SJCRH30 (cell line): ENCODE measurements around the gene ASS1. TPM values are rescaled to one million over a fixed set of nuclear protein-coding genes. Genes with fewer than 3 reads are reported as not detected.

Source experiments
- DNase-seq, 2 experiments: peaks; one replicate each; pipeline ENCODE4 v3.0.0-alpha.2; 2015 to 2020
- H3K27ac ChIP-seq: fragments of 250-450 bp; sonication (Bioruptor Pico); 2 replicates; pipeline ENCODE4 v1.5.1; 2020; ENCODE audit warnings: mild to moderate bottlenecking, moderate library complexity
- H3K27me3 ChIP-seq: fragments of 250-450 bp; sonication (Bioruptor Pico); 2 replicates; pipeline ENCODE4 v1.5.1; 2020; ENCODE audit warnings: mild to moderate bottlenecking, moderate library complexity
- H3K36me3 ChIP-seq: fragments of 250-450 bp; sonication (Bioruptor Pico); 2 replicates; pipeline ENCODE4 v1.5.1; 2020; ENCODE audit warnings: mild to moderate bottlenecking, moderate library complexity
- H3K4me1 ChIP-seq: fragments of 250-450 bp; sonication (Bioruptor Pico); 2 replicates; pipeline ENCODE4 v1.5.1; 2020; ENCODE audit warnings: mild to moderate bottlenecking, moderate library complexity
- H3K4me3 ChIP-seq: fragments of 250-450 bp; sonication (Bioruptor Pico); 2 replicates; pipeline ENCODE4 v1.5.1; 2020; ENCODE audit warnings: mild to moderate bottlenecking, moderate library complexity
- H3K9me3 ChIP-seq: fragments of 250-450 bp; sonication (Bioruptor Pico); replicated peaks from 2 replicates; pipeline ENCODE4 v1.5.1; 2020; ENCODE audit warnings: mild to moderate bottlenecking, moderate library complexity
- total RNA-seq: library from RNA; depleted of rRNA; stranded (reverse); fragments of >200 nt; shearing (Covaris generic); gene quantifications from 2 replicates; pipeline ENCODE4 v1.2.3, GENCODE V29; 2014

ASS1 gene
- total RNA-seq, 1 experiment from 2014 or later: 1,949 TPM

- Histone ChIP-seq H3K4me3 (peak overlapping the region; percentile 61), H3K27ac (peak overlapping the region; percentile 99), H3K9me3 (no peaks in the 10 kb centered on the region), H3K27me3 (no peaks in the 10 kb centered on the region), H3K4me1 (peaks cover 73% of the 10 kb centered on the region), H3K36me3 (peaks cover 13% of the 10 kb centered on the region)
- peak; percentile 95 to 97 for DNase-seq
Measured at GRCh38 chr9:130476151-130476730, 31.5 kb downstream of the ASS1 start.

- Histone ChIP-seq H3K4me1 (peaks cover 74% of the 10 kb centered on the region), H3K36me3 (peaks cover 26% of the 10 kb centered on the region), H3K27me3 (no peaks in the 10 kb centered on the region), H3K9me3 (no peaks in the 10 kb centered on the region), H3K4me3 (peak overlapping the region; percentile 61), H3K27ac (peak overlapping the region; percentile 99)
- DNase-seq: no peak
Measured at GRCh38 chr9:130477564-130477963, 32.8 kb downstream of the ASS1 start.

DNA sequence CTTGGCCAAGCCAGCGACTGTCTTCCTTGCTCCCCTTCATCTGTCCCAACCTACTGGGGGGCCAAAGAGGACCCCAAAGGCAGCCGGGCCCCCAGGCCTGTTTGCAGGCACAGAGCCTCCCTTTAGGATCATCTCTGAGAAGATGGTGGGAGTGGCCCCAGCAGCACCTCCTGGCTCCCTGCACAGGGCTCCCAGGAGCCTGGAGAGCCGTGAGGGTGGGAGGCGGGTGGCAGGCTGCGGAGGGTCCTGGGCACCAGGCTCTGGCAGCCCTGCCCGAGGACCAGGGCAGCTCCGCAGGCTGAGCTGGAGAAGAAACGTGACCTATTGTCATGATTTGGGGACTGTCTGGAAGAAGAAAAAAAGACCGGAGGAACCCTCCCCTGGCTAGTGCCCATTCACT is 33.4 kb downstream of the ASS1 start:
- Histone ChIP-seq H3K9me3 (no peaks in the 10 kb centered on the region), H3K36me3 (peaks cover 31% of the 10 kb centered on the region), H3K4me1 (peaks cover 73% of the 10 kb centered on the region), H3K4me3 (peak overlapping the region; percentile 61), H3K27ac (peak overlapping the region; percentile 99), H3K27me3 (no peaks in the 10 kb centered on the region)
- DNase-seq: peak; percentile 53 to 68

GRCh38 chr9:130478736-130479575 is 34.2 kb downstream of the ASS1 start:
- no peaks in the 10 kb centered on the region for H3K27me3 ChIP-seq
- H3K9me3 ChIP-seq: no peaks in the 10 kb centered on the region
- peaks cover 36% of the 10 kb centered on the region for H3K36me3 ChIP-seq
- H3K4me3 ChIP-seq: peak overlapping the region; percentile 61
- H3K27ac ChIP-seq: peak overlapping the region; percentile 99
- H3K4me1 ChIP-seq: peaks cover 67% of the 10 kb centered on the region
- peak; percentile 98 to 99 for DNase-seq

- H3K4me1 ChIP-seq: peaks cover 62% of the 10 kb centered on the region
- no peak for DNase-seq
- peak overlapping the region; percentile 61 for H3K4me3 ChIP-seq
- H3K27ac ChIP-seq: peak overlapping the region; percentile 99
- no peaks in the 10 kb centered on the region for H3K27me3 ChIP-seq
- H3K36me3 ChIP-seq: peaks cover 42% of the 10 kb centered on the region
- no peaks in the 10 kb centered on the region for H3K9me3 ChIP-seq
Measured at GRCh38 chr9:130479587-130479986, 34.8 kb downstream of the ASS1 start.

- Histone ChIP-seq H3K27me3 (no peaks in the 10 kb centered on the region), H3K9me3 (no peaks in the 10 kb centered on the region), H3K36me3 (peaks cover 53% of the 10 kb centered on the region), H3K4me3 (peak overlapping the region; percentile 61), H3K27ac (peak overlapping the region; percentile 99), H3K4me1 (peaks cover 52% of the 10 kb centered on the region)
- DNase-seq: peak; percentile 87 to 88
Measured at GRCh38 chr9:130480673-130481072, 35.9 kb downstream of the ASS1 start.

GRCh38 chr9:130482463-130482862 is 37.7 kb downstream of the ASS1 start:
- DNase-seq: no peak
- Histone ChIP-seq H3K4me1 (peaks cover 35% of the 10 kb centered on the region), H3K9me3 (no peaks in the 10 kb centered on the region), H3K27ac (peak overlapping the region; percentile 99; the same call in 1 of the 2 replicates), H3K27me3 (no peaks in the 10 kb centered on the region), H3K4me3 (peak overlapping the region; percentile 61), H3K36me3 (peaks cover 71% of the 10 kb centered on the region)

DNA sequence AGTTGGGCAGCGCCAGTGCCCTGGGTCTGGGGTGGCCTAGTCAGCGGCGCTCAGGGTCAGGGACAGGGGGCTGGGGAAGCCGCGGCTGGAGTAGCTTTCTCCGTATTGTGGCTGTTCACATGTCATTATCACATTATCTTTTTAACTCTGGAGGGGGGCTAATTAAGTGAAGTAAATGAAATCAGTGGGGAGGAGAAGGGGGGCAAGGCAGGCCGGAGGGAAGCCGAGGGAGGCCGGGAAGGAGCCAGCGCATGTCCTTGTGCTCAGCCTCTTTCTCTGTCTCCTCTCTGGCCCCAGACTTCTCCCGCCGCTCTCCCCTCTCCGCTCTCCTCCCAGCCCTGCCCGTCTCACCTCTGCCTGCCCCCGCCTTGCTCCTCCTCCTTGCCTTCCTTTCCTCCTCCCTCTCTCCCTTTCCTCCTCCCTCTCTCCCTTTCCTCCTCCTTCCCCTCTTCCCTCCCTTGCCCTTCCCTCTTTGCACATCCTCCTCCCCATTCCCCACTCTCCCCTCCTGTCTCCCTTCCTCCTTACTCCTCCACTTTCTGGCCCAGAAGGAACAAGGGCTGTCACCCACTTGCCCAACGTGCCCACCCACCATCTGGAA is 38.7 kb downstream of the ASS1 start:
- Histone ChIP-seq H3K9me3 (no peaks in the 10 kb centered on the region), H3K36me3 (peaks cover 80% of the 10 kb centered on the region), H3K4me3 (no peak overlapping the region), H3K4me1 (peaks cover 24% of the 10 kb centered on the region), H3K27ac (no peak overlapping the region), H3K27me3 (no peaks in the 10 kb centered on the region)
- DNase-seq: no peak

GRCh38 chr9:130484362-130485072 is 39.8 kb downstream of the ASS1 start:
- Histone ChIP-seq H3K4me1 (peaks cover 21% of the 10 kb centered on the region), H3K36me3 (peaks cover 91% of the 10 kb centered on the region), H3K4me3 (no peak overlapping the region), H3K27me3 (no peaks in the 10 kb centered on the region), H3K9me3 (no peaks in the 10 kb centered on the region), H3K27ac (no peak overlapping the region)
- DNase-seq: no peak

DNA sequence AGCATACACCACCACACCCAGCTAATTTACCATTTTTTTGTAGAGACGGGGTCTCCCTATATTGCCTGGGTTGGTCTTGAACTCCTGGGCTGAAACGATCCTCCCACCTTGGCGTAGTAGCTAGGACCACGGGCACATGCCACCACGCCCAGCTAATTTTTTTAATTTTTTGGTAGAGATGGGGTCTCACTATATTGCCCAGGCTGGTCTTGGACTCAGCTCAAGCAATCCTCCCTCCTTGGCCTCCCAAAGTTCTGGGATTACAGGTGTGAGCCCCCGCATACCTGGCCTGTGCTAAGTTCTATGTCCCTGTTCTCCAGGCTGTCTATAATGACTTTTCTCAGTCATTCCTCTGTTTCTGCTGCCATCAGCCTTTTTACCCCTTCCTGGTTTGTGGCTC is 41.3 kb downstream of the ASS1 start:
- Histone ChIP-seq H3K4me3 (no peak overlapping the region), H3K27me3 (no peaks in the 10 kb centered on the region), H3K4me1 (peaks cover 19% of the 10 kb centered on the region), H3K27ac (no peak overlapping the region), H3K9me3 (no peaks in the 10 kb centered on the region), H3K36me3 (peaks cover 95% of the 10 kb centered on the region)
- no peak for DNase-seq

DNA sequence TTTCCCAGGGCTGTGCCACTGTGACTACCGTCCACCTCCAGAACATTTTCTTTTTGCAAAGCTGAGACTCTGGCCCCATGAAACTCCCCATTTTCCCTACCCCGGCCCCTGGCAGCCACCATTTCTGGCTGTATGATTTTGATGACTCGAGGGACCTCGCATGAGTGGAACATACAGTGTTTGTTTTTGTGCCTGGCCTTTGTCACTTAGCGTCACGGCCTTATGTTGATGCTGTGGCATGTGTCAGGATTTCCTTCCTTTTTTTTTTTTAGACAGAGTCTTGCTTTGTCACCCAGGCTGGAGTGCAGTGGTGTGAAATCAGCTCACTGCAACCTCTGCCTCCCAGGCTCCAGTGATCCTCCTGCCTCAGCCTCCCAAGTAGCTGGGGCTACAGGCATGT is 42.7 kb downstream of the ASS1 start:
- Histone ChIP-seq H3K9me3 (no peaks in the 10 kb centered on the region), H3K4me1 (peaks cover 5% of the 10 kb centered on the region), H3K27ac (no peak overlapping the region), H3K4me3 (no peak overlapping the region), H3K36me3 (peaks cover 95% of the 10 kb centered on the region), H3K27me3 (no peaks in the 10 kb centered on the region)
- no peak for DNase-seq

DNA sequence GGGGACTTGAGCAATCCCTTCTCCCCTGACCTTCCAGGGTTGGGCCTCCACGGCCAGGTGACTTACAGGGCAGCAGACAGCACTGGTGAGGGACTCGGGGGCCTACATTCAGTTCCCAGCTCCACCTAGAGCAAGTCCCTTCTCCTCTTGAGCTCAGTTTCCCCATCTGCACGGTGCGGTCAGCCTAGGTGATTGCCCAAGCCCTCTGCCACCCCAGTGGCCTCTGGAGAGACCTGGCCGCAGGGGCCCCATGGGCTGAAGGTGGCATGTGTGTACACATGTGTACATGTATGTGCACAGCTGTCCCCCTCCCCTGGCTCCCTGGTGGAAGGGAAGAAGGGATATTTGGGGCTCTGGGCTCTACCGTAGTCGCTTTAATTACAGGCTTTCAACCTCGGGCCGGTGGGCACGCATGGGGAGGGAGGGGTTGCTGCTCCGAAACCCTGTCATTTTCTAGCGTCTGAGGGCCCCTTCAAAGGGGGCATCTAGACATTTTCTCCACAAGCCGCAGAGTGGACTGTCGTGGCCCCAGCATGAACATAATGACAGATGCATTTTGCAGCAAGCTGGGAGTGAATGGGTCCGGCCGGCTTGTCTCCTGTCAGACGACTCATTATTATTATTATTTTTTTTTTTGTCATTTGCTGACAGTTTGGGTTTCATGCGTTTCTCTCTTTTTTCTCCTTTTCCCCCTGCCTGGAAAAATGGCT is 44.0 kb downstream of the ASS1 start:
- DNase-seq: peak; percentile 13 to 36
- Histone ChIP-seq H3K4me1 (no peaks in the 10 kb centered on the region), H3K27ac (no peak overlapping the region), H3K9me3 (no peaks in the 10 kb centered on the region), H3K36me3 (peaks cover 99% of the 10 kb centered on the region), H3K27me3 (no peaks in the 10 kb centered on the region), H3K4me3 (no peak overlapping the region)

DNA sequence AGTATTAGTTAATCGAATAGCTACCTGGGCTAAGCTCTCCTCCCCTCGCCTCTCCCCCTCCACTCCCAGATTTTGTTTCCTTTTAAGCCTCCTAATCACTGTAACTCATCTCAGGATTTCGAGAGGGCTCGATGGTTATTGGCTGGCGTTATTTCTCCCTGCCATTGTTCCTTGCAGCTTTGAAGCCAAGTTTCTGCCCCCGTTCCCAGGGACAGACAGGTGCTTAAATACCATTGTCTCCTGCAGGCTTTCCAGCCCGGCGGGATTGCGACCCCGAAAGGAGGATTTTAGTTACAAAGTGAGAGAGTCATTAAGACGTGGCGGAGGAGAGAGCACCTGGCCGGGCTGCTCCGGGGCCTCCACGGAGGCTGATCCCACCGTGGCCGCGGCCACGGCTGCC is 46.2 kb downstream of the ASS1 start:
- DNase-seq: no peak
- H3K4me3 ChIP-seq: no peak overlapping the region
- H3K27me3 ChIP-seq: no peaks in the 10 kb centered on the region
- no peaks in the 10 kb centered on the region for H3K4me1 ChIP-seq
- H3K36me3 ChIP-seq: peaks cover 99% of the 10 kb centered on the region
- no peak overlapping the region for H3K27ac ChIP-seq
- no peaks in the 10 kb centered on the region for H3K9me3 ChIP-seq

DNA sequence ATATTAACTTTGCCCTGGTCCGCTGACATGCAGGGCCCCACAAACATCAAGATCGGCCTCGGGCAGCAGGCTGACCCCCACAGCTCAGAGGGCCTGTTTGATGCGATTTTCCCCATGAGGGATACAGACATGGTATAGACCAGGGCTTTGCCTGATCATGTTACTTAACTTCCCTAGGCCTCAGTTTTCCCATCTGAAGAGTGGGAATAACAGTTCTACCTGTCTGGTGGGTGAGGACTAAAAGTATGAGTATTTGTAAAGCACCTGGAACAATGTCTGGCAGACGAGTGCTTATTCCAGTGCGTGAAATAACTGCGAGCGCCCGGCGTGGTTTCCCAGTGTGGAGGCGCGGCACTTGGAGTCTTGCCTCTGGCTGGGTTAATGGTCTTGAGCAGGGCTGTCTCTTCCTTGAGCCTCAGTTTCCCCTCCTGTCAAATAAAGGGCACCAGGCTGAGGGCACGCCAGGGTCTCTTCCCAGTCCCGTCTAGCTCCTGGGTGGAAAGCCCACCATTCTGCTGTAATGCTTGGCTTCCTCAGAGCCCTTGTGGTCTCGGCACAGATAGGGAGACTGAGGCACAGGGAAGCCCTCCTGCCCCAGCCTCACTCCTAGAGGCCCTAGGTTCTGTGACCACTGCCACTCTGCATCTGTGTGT is 47.2 kb downstream of the ASS1 start:
- Histone ChIP-seq H3K4me3 (no peak overlapping the region), H3K27ac (no peak overlapping the region), H3K9me3 (no peaks in the 10 kb centered on the region), H3K27me3 (no peaks in the 10 kb centered on the region), H3K36me3 (peaks cover 98% of the 10 kb centered on the region), H3K4me1 (no peaks in the 10 kb centered on the region)
- no peak for DNase-seq
